ENCODE results near the gene C17orf75. TPM values are rescaled to one million over a fixed set of nuclear protein-coding genes. Genes with fewer than 3 reads are reported as not detected.
A peak's percentile ranks its signal among the peaks of the same experiment; 100 is the strongest.

C17orf75 gene
- total RNA-seq, 2 donors from 2014 or later, result 6.2 to 7.6 TPM

DNA sequence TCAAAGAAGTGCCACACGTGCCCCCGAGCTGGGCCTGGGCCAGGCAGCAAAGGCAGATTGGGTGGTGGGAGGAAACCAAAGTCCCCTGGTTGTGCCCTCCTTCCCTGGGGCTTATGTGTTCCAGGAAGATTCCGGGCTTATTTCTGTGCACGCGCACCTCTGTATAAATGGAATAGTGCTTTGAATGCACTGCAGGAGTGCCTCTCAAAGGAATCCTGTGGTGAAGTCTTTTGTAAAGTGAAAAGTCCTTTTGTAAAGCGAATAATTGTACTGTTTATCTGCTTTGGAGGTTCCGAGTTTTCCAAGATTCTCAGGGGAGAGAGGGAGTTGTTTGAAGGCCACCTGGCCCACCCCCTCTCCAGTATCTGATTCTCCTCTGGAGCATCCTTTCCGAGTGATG lies 26.8 kb downstream of the C17orf75 start:
- TF ChIP-seq, protein P1, sequence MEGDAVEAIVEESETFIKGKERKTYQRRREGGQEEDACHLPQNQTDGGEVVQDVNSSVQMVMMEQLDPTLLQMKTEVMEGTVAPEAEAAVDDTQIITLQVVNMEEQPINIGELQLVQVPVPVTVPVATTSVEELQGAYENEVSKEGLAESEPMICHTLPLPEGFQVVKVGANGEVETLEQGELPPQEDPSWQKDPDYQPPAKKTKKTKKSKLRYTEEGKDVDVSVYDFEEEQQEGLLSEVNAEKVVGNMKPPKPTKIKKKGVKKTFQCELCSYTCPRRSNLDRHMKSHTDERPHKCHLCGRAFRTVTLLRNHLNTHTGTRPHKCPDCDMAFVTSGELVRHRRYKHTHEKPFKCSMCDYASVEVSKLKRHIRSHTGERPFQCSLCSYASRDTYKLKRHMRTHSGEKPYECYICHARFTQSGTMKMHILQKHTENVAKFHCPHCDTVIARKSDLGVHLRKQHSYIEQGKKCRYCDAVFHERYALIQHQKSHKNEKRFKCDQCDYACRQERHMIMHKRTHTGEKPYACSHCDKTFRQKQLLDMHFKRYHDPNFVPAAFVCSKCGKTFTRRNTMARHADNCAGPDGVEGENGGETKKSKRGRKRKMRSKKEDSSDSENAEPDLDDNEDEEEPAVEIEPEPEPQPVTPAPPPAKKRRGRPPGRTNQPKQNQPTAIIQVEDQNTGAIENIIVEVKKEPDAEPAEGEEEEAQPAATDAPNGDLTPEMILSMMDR (IDR thresholded peaks at IDR 0.05), result no peak
- Histone ChIP-seq H3K27me3 (replicated peaks; ENCODE audit: insufficient read depth) (no peaks in the 10 kb centered on the region), H3K27ac (no peak overlapping the region), H3K4me1 (ENCODE audit: control insufficient read depth in 1 of 2, low read depth in 2 of 2) (peaks cover 0 to 5% of the 10 kb centered on the region in 2 donors), H3K36me3 (no peaks in the 10 kb centered on the region), H3K9me3 (no peaks in the 10 kb centered on the region), H3K4me3 (no peak overlapping the region)
- no peak for DNase-seq (ENCODE audit: low spot score)
- ATAC-seq (ENCODE audit: insufficient number of reproducible peaks, low FRiP score, low read depth), result no peak

DNA sequence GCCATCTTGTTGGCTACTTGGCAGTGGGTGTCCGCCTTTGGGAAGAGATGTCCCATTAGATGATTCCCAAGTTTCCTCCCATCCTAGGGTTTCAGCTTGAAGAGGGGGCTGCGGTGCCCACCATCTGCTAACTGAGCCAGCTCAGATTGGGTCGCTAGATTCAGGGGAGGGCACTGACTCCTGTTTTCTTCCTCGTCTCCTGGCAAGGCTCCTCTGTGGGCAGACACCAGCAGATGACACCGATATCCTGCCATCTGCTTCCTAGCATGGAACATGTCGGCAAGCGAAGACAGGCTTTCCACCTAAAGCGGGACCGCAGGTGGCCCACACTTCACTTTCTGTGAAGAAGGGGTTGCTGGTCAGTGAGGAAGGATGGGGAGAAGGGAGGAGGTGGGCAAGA lies 27.3 kb downstream of the C17orf75 start:
- DNase-seq (ENCODE audit: low spot score) (no peak), ATAC-seq (ENCODE audit: insufficient number of reproducible peaks, low FRiP score, low read depth) (no peak)
- Histone ChIP-seq H3K4me3 (no peak overlapping the region), H3K27ac (no peak overlapping the region), H3K27me3 (replicated peaks; ENCODE audit: insufficient read depth) (no peaks in the 10 kb centered on the region), H3K36me3 (no peaks in the 10 kb centered on the region), H3K9me3 (no peaks in the 10 kb centered on the region), H3K4me1 (ENCODE audit: control insufficient read depth in 1 of 2, low read depth in 2 of 2) (peaks cover 0 to 5% of the 10 kb centered on the region in 2 donors)
- TF ChIP-seq, protein P1 (IDR thresholded peaks at IDR 0.05), result no peak

DNA sequence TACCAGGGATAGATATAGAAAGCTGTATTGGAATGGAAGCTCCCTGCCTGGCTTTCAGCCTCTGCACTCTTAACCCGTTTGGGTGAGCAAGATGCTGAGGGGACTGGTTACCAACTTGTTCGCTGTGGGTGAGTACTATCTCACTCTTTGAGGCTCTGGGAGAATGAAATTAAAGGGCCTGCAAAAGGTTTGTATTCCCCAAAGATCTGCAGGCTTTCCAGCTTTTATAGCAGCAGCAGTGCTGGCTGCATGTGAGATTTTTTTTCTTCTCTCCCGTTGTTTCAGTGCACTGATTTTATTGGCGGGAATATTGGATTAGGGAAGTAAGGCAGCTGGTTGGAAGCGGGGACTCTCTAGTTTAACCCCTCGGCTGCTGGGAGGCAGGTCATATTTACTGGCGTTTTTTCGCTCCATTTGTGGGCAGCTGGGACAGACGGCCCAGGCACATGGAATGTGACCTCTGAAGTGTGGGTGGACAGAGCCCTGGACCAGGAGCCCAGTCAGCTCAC lies 30.9 kb downstream of the C17orf75 start:
- no peak overlapping the region for H3K27ac ChIP-seq
- no peaks in the 10 kb centered on the region for H3K9me3 ChIP-seq
- TF ChIP-seq, protein P1 (IDR thresholded peaks at IDR 0.05), result no peak
- H3K27me3 ChIP-seq (replicated peaks; ENCODE audit: insufficient read depth), result no peaks in the 10 kb centered on the region
- ATAC-seq (ENCODE audit: insufficient number of reproducible peaks, low FRiP score, low read depth) (no peak), DNase-seq (ENCODE audit: low spot score) (no peak)
- H3K36me3 ChIP-seq, result no peaks in the 10 kb centered on the region
- H3K4me3 ChIP-seq, result peak overlapping the region; percentile 65
- H3K4me1 ChIP-seq (ENCODE audit: control insufficient read depth in 1 of 2, low read depth in 2 of 2), result peaks cover 0 to 5% of the 10 kb centered on the region in 2 donors

DNA sequence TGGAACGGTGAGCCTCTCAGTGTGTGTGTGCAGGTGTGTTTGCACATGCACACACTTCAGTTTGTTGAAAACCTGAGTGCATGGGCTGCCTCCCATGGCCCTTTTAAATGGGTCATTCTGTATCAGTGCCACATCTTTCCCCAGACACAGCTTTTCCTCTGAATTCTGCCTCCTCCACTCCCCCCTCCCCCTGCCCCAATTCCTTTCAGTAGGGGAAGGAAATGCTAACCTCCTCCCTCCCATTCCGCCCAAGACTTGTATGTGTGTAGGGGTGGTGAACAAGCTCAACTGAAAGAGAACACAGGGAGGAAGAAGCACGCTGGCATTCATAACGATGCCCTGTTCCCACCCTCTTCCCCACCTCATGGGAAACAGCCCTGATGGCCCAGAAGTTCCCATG lies 34.3 kb downstream of the C17orf75 start:
- peaks cover 0 to 5% of the 10 kb centered on the region in 2 donors for H3K4me1 ChIP-seq (ENCODE audit: control insufficient read depth in 1 of 2, low read depth in 2 of 2)
- H3K9me3 ChIP-seq, result no peaks in the 10 kb centered on the region
- ATAC-seq (ENCODE audit: insufficient number of reproducible peaks, low FRiP score, low read depth) (no peak), DNase-seq (ENCODE audit: low spot score) (no peak)
- no peak overlapping the region for H3K4me3 ChIP-seq
- TF ChIP-seq, protein P1 (IDR thresholded peaks at IDR 0.05), result no peak
- H3K27me3 ChIP-seq (replicated peaks; ENCODE audit: insufficient read depth), result no peaks in the 10 kb centered on the region
- no peaks in the 10 kb centered on the region for H3K36me3 ChIP-seq
- no peak overlapping the region for H3K27ac ChIP-seq

DNA sequence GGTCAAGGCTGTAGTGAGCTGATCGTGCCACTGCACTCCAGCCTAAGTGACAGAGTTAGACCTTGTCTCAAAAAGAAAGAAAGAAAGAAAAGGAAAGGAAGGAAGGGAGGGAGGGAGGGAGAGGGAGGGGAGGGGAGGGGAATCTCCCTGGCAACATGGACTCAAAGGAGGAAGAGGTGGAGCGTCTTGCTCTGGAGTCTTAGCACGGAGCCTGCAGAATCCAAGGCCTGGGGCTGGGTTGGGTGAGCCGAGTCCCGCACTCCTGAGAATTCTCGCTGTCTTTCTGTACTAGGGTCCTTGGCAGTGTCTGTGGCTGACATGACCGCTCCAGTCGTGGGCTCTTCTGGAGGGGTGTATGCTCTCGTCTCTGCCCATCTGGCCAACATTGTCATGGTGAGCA lies 36.9 kb downstream of the C17orf75 start:
- Histone ChIP-seq H3K9me3 (no peaks in the 10 kb centered on the region), H3K27me3 (replicated peaks; ENCODE audit: insufficient read depth) (no peaks in the 10 kb centered on the region), H3K4me3 (no peak overlapping the region), H3K36me3 (no peaks in the 10 kb centered on the region), H3K27ac (no peak overlapping the region), H3K4me1 (ENCODE audit: control insufficient read depth in 1 of 2, low read depth in 2 of 2) (no peaks in the 10 kb centered on the region)
- ATAC-seq (ENCODE audit: insufficient number of reproducible peaks, low FRiP score, low read depth) (no peak), DNase-seq (ENCODE audit: low spot score) (no peak)
- TF ChIP-seq, protein P1 (IDR thresholded peaks at IDR 0.05), result no peak
